HEK293 (cell line): Measurements from ENCODE around the gene UTP14A.

Experiments used
- CTCF ChIA-PET: fragments of 350-600 bp; formaldehyde crosslinking; extraction: SDS; loops from one replicate; lab custom pipeline; 2021; ENCODE audit warnings: antibody characterized with exemption; lab: Yijun Ruan, JAX
- POLR2A ChIA-PET: fragments of 300-600 bp; formaldehyde crosslinking; extraction: SDS; loops from one replicate; lab custom pipeline; 2020; ENCODE audit warnings: antibody characterized with exemption, inconsistent platforms; lab: Yijun Ruan, JAX
- H3K27ac ChIP-seq: fragments of 200-500 bp; sonication (Bioruptor generic); 2 replicates; pipeline ENCODE4 v1.5.1; 2014; ENCODE audit warnings: low read depth, low read length, control low read depth, inconsistent platforms; ENCODE audit errors: extremely low read depth
- H3K36me3 ChIP-seq, 2 experiments: fragments of 200-500 bp in 1 of 2; sonication (Bioruptor generic) in 1 of 2; 1 replicate in 1 of 2; 2 replicates in 1 of 2; pipeline ENCODE4 v1.5.1; 2014 to 2017; ENCODE audit warnings: inconsistent platforms in 2 of 2, low read length in 2 of 2; ENCODE audit not compliant: control insufficient read depth in 2 of 2, insufficient read depth in 1 of 2
- H3K4me1 ChIP-seq: fragments of 200-500 bp; sonication (Bioruptor generic); 2 replicates; pipeline ENCODE4 v1.5.1; 2014; ENCODE audit warnings: mild to moderate bottlenecking, low read length, inconsistent platforms; ENCODE audit not compliant: control insufficient read depth, insufficient read depth
- H3K4me3 ChIP-seq: 2 replicates; pipeline ENCODE4 v1.5.1; 2011; ENCODE audit warnings: low read depth, mild to moderate bottlenecking, control low read depth, low read length, moderate library complexity
- H3K9me3 ChIP-seq: fragments of 200-500 bp; sonication (Bioruptor generic); 2 replicates; pipeline ENCODE4 v1.5.1; 2014; ENCODE audit warnings: low read depth, low read length, inconsistent platforms; ENCODE audit not compliant: control insufficient read depth, insufficient read depth
- FEZF1 ChIP-seq: fragments of 450-650 bp; formaldehyde crosslinking; IDR thresholded peaks from 2 replicates; pipeline ENCODE4 v1.5.1; 2016; ENCODE audit warnings: missing biosample characterization, missing genetic modification characterization
- IKZF3 ChIP-seq: fragments of 450-650 bp; IDR thresholded peaks from 2 replicates; pipeline ENCODE4 v1.5.0; 2018; ENCODE audit warnings: missing biosample characterization, mild to moderate bottlenecking, missing genetic modification characterization, moderate library complexity
- RBAK ChIP-seq: fragments of 450-650 bp; formaldehyde crosslinking; IDR thresholded peaks from 2 replicates; pipeline ENCODE4 v1.5.1; 2016; ENCODE audit warnings: missing biosample characterization, missing genetic modification characterization
- SCRT2 ChIP-seq: fragments of 450-650 bp; formaldehyde crosslinking; IDR thresholded peaks from 2 replicates; pipeline ENCODE4 v1.5.1; 2016; ENCODE audit warnings: missing biosample characterization, missing genetic modification characterization
- SETDB1 ChIP-seq: IDR thresholded peaks from one replicate; pipeline ENCODE4 v1.6.1; 2017; ENCODE audit warnings: mild to moderate bottlenecking, low read length, moderate library complexity, mixed read lengths; ENCODE audit not compliant: insufficient read length
- ZBTB17 ChIP-seq: fragments of 450-650 bp; formaldehyde crosslinking; IDR thresholded peaks from 2 replicates; pipeline ENCODE4 v1.5.1; 2016; ENCODE audit warnings: missing biosample characterization, missing genetic modification characterization
- ZBTB20 ChIP-seq: fragments of 450-650 bp; formaldehyde crosslinking; IDR thresholded peaks from 2 replicates; pipeline ENCODE4 v1.5.1; 2016; ENCODE audit warnings: missing biosample characterization, missing genetic modification characterization
- ZBTB21 ChIP-seq: fragments of 450-650 bp; formaldehyde crosslinking; IDR thresholded peaks from 2 replicates; pipeline ENCODE4 v1.5.1; 2017; ENCODE audit warnings: missing biosample characterization, missing genetic modification characterization
- ZFP69B ChIP-seq: fragments of 450-650 bp; formaldehyde crosslinking; IDR thresholded peaks from 2 replicates; pipeline ENCODE4 v1.5.1; 2016; ENCODE audit warnings: missing biosample characterization, missing genetic modification characterization
- ZNF112 ChIP-seq: fragments of 450-650 bp; formaldehyde crosslinking; IDR thresholded peaks from 2 replicates; pipeline ENCODE4 v1.5.0; 2017; ENCODE audit warnings: missing biosample characterization, missing genetic modification characterization
- ZNF132 ChIP-seq: fragments of 450-650 bp; formaldehyde crosslinking; IDR thresholded peaks from 2 replicates; pipeline ENCODE4 v1.5.1; 2017; ENCODE audit warnings: missing biosample characterization, missing genetic modification characterization, borderline replicate concordance
- ZNF133 ChIP-seq: fragments of 450-650 bp; formaldehyde crosslinking; IDR thresholded peaks from 2 replicates; pipeline ENCODE4 v1.5.1; 2016; ENCODE audit warnings: missing biosample characterization, missing genetic modification characterization
- ZNF155 ChIP-seq: fragments of 450-650 bp; formaldehyde crosslinking; IDR thresholded peaks from 2 replicates; pipeline ENCODE4 v1.5.1; 2016; ENCODE audit warnings: missing biosample characterization, missing genetic modification characterization
- ZNF394 ChIP-seq: fragments of 450-650 bp; formaldehyde crosslinking; IDR thresholded peaks from 2 replicates; pipeline ENCODE4 v1.5.1; 2016; ENCODE audit warnings: missing biosample characterization, missing genetic modification characterization, mild to moderate bottlenecking, moderate library complexity, borderline replicate concordance
- ZNF404 ChIP-seq: fragments of 450-650 bp; formaldehyde crosslinking; IDR thresholded peaks from 2 replicates; pipeline ENCODE4 v1.5.1; 2017; ENCODE audit warnings: missing biosample characterization, missing genetic modification characterization
- ZNF449 ChIP-seq: fragments of 450-650 bp; formaldehyde crosslinking; IDR thresholded peaks from 2 replicates; pipeline ENCODE4 v1.5.1; 2017; ENCODE audit warnings: missing biosample characterization, mild to moderate bottlenecking, missing genetic modification characterization, moderate library complexity
- ZNF473 ChIP-seq: fragments of 450-650 bp; formaldehyde crosslinking; IDR thresholded peaks from 2 replicates; pipeline ENCODE4 v1.5.1; 2017; ENCODE audit warnings: missing biosample characterization, missing genetic modification characterization
- ZNF561 ChIP-seq: fragments of 450-650 bp; IDR thresholded peaks from 2 replicates; pipeline ENCODE4 v1.5.1; 2018; ENCODE audit warnings: missing biosample characterization, missing genetic modification characterization, borderline replicate concordance
- ZNF701 ChIP-seq: fragments of 450-650 bp; formaldehyde crosslinking; IDR thresholded peaks from 2 replicates; pipeline ENCODE4 v1.5.1; 2016; ENCODE audit warnings: missing biosample characterization, missing genetic modification characterization
- ZNF76 ChIP-seq: fragments of 450-650 bp; formaldehyde crosslinking; IDR thresholded peaks from 2 replicates; pipeline ENCODE4; 2016; ENCODE audit warnings: low read depth, missing biosample characterization, missing genetic modification characterization, borderline replicate concordance

UTP14A gene

GRCh38 chrX:129872524-129872923 lies 33.4 kb upstream of the UTP14A start (continued):
- TF ChIP-seq ZNF449 (tag by site-specific recombination) (no peak), RBAK (tag by site-specific recombination) (no peak), ZNF112 (tag by site-specific recombination) (no peak)

- no peaks in the 10 kb centered on the region for H3K4me1 ChIP-seq
- ChIA-PET POLR2A (no interaction called here), CTCF (interaction anchor here (1.0 kb wide), 1 partner anchor 52 kb away, joined by 3 read pairs; no protein-coding TSS in a partner anchor)
- H3K9me3 ChIP-seq = no peaks in the 10 kb centered on the region; the same call in none of the 2 replicates
- H3K4me3 ChIP-seq = no peak overlapping the region
- no peaks in the 10 kb centered on the region for H3K36me3 ChIP-seq
- no peak overlapping the region for H3K27ac ChIP-seq
- TF ChIP-seq ZNF76 (tag by site-specific recombination) (no peak), ZBTB17 (tag by site-specific recombination) (peak; percentile 28; the same call in 1 of the 2 replicates), SCRT2 (tag by site-specific recombination) (peak; percentile 95)
Observed at GRCh38 chrX:129875669-129876068, 30.3 kb upstream of the UTP14A start.

GRCh38 chrX:129876771-129877305 lies 29.1 kb upstream of the UTP14A start:
- Histone ChIP-seq H3K27ac (no peak overlapping the region), H3K4me1 (no peaks in the 10 kb centered on the region), H3K9me3 (no peaks in the 10 kb centered on the region; the same call in none of the 2 replicates), H3K4me3 (no peak overlapping the region), H3K36me3 (no peaks in the 10 kb centered on the region)
- TF ChIP-seq IKZF3 (tag by site-specific recombination) (no peak), ZNF133 (tag by site-specific recombination) (peak; percentile 18; the same call in 1 of the 2 replicates), ZNF132 (tag by site-specific recombination) (no peak)
- CTCF ChIA-PET = interaction anchor here (0.7 to 1.0 kb wide), 2 partner anchors 53 to 452 kb away, joined by 3 read pairs; no protein-coding TSS in a partner anchor
- POLR2A ChIA-PET = interaction anchor here (0.6 kb wide), 1 partner anchor 39 kb away, joined by 4 read pairs; no protein-coding TSS in a partner anchor

- POLR2A ChIA-PET = no interaction called here
- Histone ChIP-seq H3K4me3 (no peak overlapping the region), H3K4me1 (no peaks in the 10 kb centered on the region), H3K9me3 (no peaks in the 10 kb centered on the region; the same call in none of the 2 replicates), H3K27ac (no peak overlapping the region), H3K36me3 (no peaks in the 10 kb centered on the region)
- CTCF ChIA-PET = no interaction called here
- TF ChIP-seq ZNF701 (tag by site-specific recombination) (no peak), ZBTB21 (tag by site-specific recombination) (no peak), ZNF473 (no peak), RBAK (tag by site-specific recombination) (no peak), SETDB1 (no peak), ZNF155 (tag by site-specific recombination) (no peak), FEZF1 (tag by site-specific recombination) (no peak), ZNF561 (tag by site-specific recombination) (no peak), ZNF404 (tag by site-specific recombination) (no peak), ZFP69B (tag by site-specific recombination) (no peak), ZNF394 (no peak), ZBTB20 (tag by site-specific recombination) (no peak)
Observed at GRCh38 chrX:129877401-129877800, 28.6 kb upstream of the UTP14A start.
